Thyroid gland (tissue), 4 donors: ENCODE results near the gene ACSF3.

Experiments
- CTCF ChIP-seq, 6 experiments: fragments of 200-600 bp in 3 of 6; fragments of 450-650 bp in 3 of 6; sonication (generic) in 3 of 6; IDR thresholded peaks; one replicate each; pipeline ENCODE4 v1.5.1; 2016 to 2019; ENCODE audit warnings: antibody characterized with exemption in 6 of 6, mild to moderate bottlenecking in 2 of 6, inconsistent platforms in 1 of 6, moderate library complexity in 1 of 6
- POLR2A ChIP-seq, 2 donors: fragments of 450-650 bp; IDR thresholded peaks; one replicate each; pipeline ENCODE4 v1.6.1; 2017; ENCODE audit warnings: antibody characterized with exemption in 2 of 2, mild to moderate bottlenecking in 2 of 2, moderate library complexity in 1 of 2

- TF ChIP-seq CTCF (IDR thresholded peaks at IDR 0.05) = no peak
- no peak for TF ChIP-seq POLR2A (IDR thresholded peaks at IDR 0.05)
Measured at GRCh38 chr16:89146211-89147005, 52.8 kb downstream of the ACSF3 start.
